K562 (cell line): ENCODE measurements around the gene DHRS13. TPM values are rescaled to one million over a fixed set of nuclear protein-coding genes. Genes with fewer than 3 reads are reported as not detected.

Source experiments
- ATAC-seq: fragments of 200-7000 bp; cut with Tn5 transposase; 3 replicates; pipeline ENCODE4 v1.9.1; 2020; ENCODE audit warnings: moderate library complexity
- BruUV-seq: library from RNA; stranded (reverse); fragments of 400-500 nt; replicated peaks from 2 replicates; lab custom pipeline; 2021; lab: Mats Ljungman, UMichigan
- CTCF ChIA-PET: fragments of 300-600 bp; formaldehyde crosslinking; extraction: SDS; loops from one replicate; lab custom pipeline; 2021; ENCODE audit warnings: low intra/inter-chr PET ratio; lab: Yijun Ruan, JAX
- POLR2A ChIA-PET: fragments of 300-600, 350-650 bp; sonication (Branson Sonifier 250); formaldehyde crosslinking; extraction: SDS; loops from one replicate; lab custom pipeline; 2021; ENCODE audit warnings: antibody characterized with exemption, inconsistent platforms; lab: Yijun Ruan, JAX
- DNase-seq, 4 experiments: peaks; one replicate each; pipeline versions ENCODE4 v3.0.0 to v3.0.0-alpha.2; 2011 to 2018; ENCODE audit warnings: low spot score in 3 of 4, mixed read lengths in 3 of 4; ENCODE audit errors: extremely low read depth in 1 of 4
- FAIRE-seq: peaks from 2 replicates; lab custom pipeline; 2011; peaks lifted over from hg19 to GRCh38; lab: Jason Lieb, UNC
- H2AFZ ChIP-seq: 2 replicates; pipeline ENCODE4 v1.6.0; 2011; ENCODE audit warnings: low read depth, low read length, control low read depth, inconsistent platforms
- H3K27ac ChIP-seq: fragments of 200-600 bp; 3 replicates; pipeline ENCODE4 v1.8.0; 2011; ENCODE audit warnings: low read depth, mild to moderate bottlenecking, control low read depth, inconsistent platforms, low read length, moderate library complexity, mixed read lengths; ENCODE audit errors: extremely low read depth
- H3K27me3 ChIP-seq, 2 experiments: fragments of 300-600 bp in 1 of 2; 2 replicates in 1 of 2; 3 replicates in 1 of 2; pipeline versions ENCODE4 v1.6.0 to v1.8.0; 2011; ENCODE audit warnings: inconsistent platforms in 2 of 2, low read length in 2 of 2, mild to moderate bottlenecking in 1 of 2, mixed read lengths in 1 of 2, moderate library complexity in 1 of 2; ENCODE audit not compliant: control insufficient read depth in 2 of 2, insufficient read depth in 2 of 2
- H3K36me3 ChIP-seq: fragments of 300-600 bp; 3 replicates; pipeline ENCODE4 v1.8.0; 2011; ENCODE audit warnings: mild to moderate bottlenecking, low read length, inconsistent platforms; ENCODE audit not compliant: control insufficient read depth, insufficient read depth
- H3K4me1 ChIP-seq, 2 experiments: fragments of 200-600 bp in 1 of 2; replicated peaks in 1 of 2; 2 replicates in 1 of 2; 3 replicates in 1 of 2; pipeline versions ENCODE4 v1.5.1 to v1.8.0; 2011; ENCODE audit warnings: inconsistent platforms in 2 of 2, low read length in 2 of 2, mild to moderate bottlenecking in 1 of 2, mixed read lengths in 1 of 2, moderate library complexity in 1 of 2; ENCODE audit not compliant: control insufficient read depth in 2 of 2, insufficient read depth in 2 of 2
- H3K4me2 ChIP-seq: 2 replicates; pipeline ENCODE4 v1.6.1; 2011; ENCODE audit warnings: low read length, control low read depth, inconsistent platforms, mixed read lengths; ENCODE audit not compliant: insufficient read depth
- H3K4me3 ChIP-seq: fragments of 200-600 bp; sonication (generic), shearing (Covaris generic); 2 replicates; pipeline ENCODE4 v1.5.1; 2016; ENCODE audit warnings: control low read depth, inconsistent platforms
- H3K79me2 ChIP-seq: fragments of 200-600 bp; 3 replicates; pipeline ENCODE4 v1.8.0; 2011; ENCODE audit warnings: low read length, inconsistent platforms; ENCODE audit not compliant: control insufficient read depth, insufficient read depth
- H3K9ac ChIP-seq, 2 experiments: 2 replicates each; pipeline versions ENCODE4 v1.6.0 to v1.6.1; 2011; ENCODE audit warnings: low read depth in 2 of 2, low read length in 2 of 2, control low read depth in 1 of 2, inconsistent platforms in 1 of 2, mild to moderate bottlenecking in 1 of 2, mixed read lengths in 1 of 2; ENCODE audit not compliant: insufficient read depth in 1 of 2
- H3K9me1 ChIP-seq: one replicate; pipeline ENCODE4 v1.6.0; 2011; ENCODE audit warnings: inconsistent platforms, mild to moderate bottlenecking, low read length, moderate library complexity; ENCODE audit not compliant: control insufficient read depth, insufficient read depth
- H3K9me3 ChIP-seq: replicated peaks from 2 replicates; pipeline ENCODE4 v1.5.1; 2011; ENCODE audit warnings: low read depth, low read length, inconsistent platforms; ENCODE audit not compliant: control insufficient read depth, insufficient read depth
- H4K20me1 ChIP-seq: replicated peaks from 2 replicates; pipeline ENCODE4 v1.6.1; 2011; ENCODE audit warnings: low read length, inconsistent platforms, mixed read lengths; ENCODE audit not compliant: control insufficient read depth, insufficient read depth
- POLR2AphosphoS5 ChIP-seq: IDR thresholded peaks from 2 replicates; pipeline ENCODE4 v1.6.1; 2011; ENCODE audit warnings: mild to moderate bottlenecking, low read depth, low read length, moderate library complexity; ENCODE audit not compliant: control insufficient read depth, insufficient read depth
- WGBS: fragments of 100-300 bp; shearing (Covaris generic); methylation state at CpG from one replicate; pipeline ENCODE4 v1.1.6; 2016; ENCODE audit warnings: low coverage, mixed read lengths; ENCODE audit not compliant: insufficient coverage; ENCODE audit errors: missing lambda C conversion rate; 5-methylcytosine and 5-hydroxymethylcytosine counted together
- in situ Hi-C: fragments of 300-500 bp; cut with MboI; formaldehyde crosslinking; loops from 4 replicates; pipeline ENCODE4 v1.15.0; 2018; ENCODE audit warnings: inconsistent platforms, mixed read lengths
- intact Hi-C: fragments of 100-400 bp; cut with micrococcal nuclease; formaldehyde crosslinking; loops from 2 replicates; pipeline ENCODE4 v1.14.2; 2022
- polyA plus RNA-seq, 8 experiments: library from polyadenylated mRNA; depleted of rRNA in 4 of 8; stranded (reverse) in 5 of 8; unstranded in 3 of 8; fragments of >200 nt; fragmentation: Nextera tagmentation in 2 of 8; fragmentation: Illumina TruSeq in 1 of 8; extraction: Ambion mirVana in 2 of 8; extraction: Trizol in 1 of 8; gene quantifications; 2 replicates each; pipeline versions ENCODE4 v1.2.1 to v1.2.3, GENCODE V29; 2011 to 2014; ENCODE audit warnings: inconsistent platforms in 1 of 8, missing spikeins in 1 of 8
- total RNA-seq, 7 experiments: library from RNA; depleted of rRNA in 6 of 7; stranded (reverse); fragments of >200 nt in 6 of 7; fragmentation: Illumina TruSeq in 2 of 7; extraction: Trizol in 2 of 7; gene quantifications; 2 replicates each; pipeline versions ENCODE4 v1.2.1 to v1.2.3, GENCODE V29; 2011 to 2021; ENCODE audit warnings: low replicate concordance in 1 of 7
- TF ChIP-seq, protein P1 (sequence below): fragments of 450-650 bp; IDR thresholded peaks from 2 replicates; pipeline ENCODE4 v1.6.1; 2016; ENCODE audit warnings: missing biosample characterization, missing genetic modification characterization

DHRS13 gene
- total and polyA plus RNA-seq, 9 of the 15 experiments (the other 6 are each of a cell fraction or from before 2014, with no cell fraction given), result 0.32 to 52.3 (median 34.3) TPM; not detected in 1

DNA sequence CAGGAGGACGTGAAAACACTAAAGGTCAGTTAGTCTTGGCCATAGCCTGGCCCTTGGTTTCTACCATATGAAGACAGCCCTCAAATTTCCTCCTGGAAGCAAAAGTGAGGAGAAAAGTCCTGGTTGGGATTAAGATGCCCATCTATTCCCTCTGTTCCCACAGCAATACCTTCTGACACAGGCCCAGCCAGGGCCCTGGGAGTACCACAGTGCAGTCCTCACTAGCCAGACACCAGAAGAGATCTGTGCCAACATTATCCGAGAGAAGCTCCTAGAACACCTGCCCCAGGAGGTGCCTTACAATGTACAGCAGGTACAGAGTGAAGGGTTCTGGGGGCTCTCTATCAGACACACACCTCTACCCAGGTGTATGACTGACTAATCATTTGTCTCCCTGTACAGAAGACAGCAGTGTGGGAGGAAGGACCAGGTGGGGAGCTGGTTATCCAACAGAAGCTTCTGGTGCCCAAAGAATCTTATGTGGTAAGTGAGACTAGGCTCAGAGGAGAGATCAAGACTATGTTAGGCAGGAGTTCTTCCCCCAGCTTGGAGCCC is 44.0 kb downstream of the DHRS13 start:
- Histone ChIP-seq H3K9me3 (no peaks in the 10 kb centered on the region), H3K4me3 (no peak overlapping the region), H4K20me1 (no peaks in the 10 kb centered on the region), H2AFZ (no peak overlapping the region), H3K4me1 (peaks cover 31 to 40% of the 10 kb centered on the region in 2 experiments), H3K4me2 (peak overlapping the region; percentile 54), H3K9ac (peak overlapping the region; percentile 42 to 65; a peak in 3 of 4 replicates), H3K27ac (peak overlapping the region; percentile 25), H3K9me1 (no peaks in the 10 kb centered on the region), H3K79me2 (peaks cover 81% of the 10 kb centered on the region), H3K36me3 (peaks cover 44% of the 10 kb centered on the region), H3K27me3 (no peaks in the 10 kb centered on the region)
- DNase-seq (peak in 1 of 4 experiments; percentile 5), ATAC-seq (no peak), FAIRE-seq (no peak)
- BruUV-seq, result no TSS peak
- ChIA-PET CTCF (no interaction called here), POLR2A (interaction anchor here (0.5 to 7.5 kb wide), 10 partner anchors 10 to 132 kb away, joined by 3 to 49 read pairs (median 4); partner anchors contain the start of gene FAM222B)
- in situ Hi-C loops (no loop called here), intact Hi-C loops (no loop called here)
- 43% methylated on average over 2 of the region's 2 CpGs for WGBS
- TF ChIP-seq, protein P1, sequence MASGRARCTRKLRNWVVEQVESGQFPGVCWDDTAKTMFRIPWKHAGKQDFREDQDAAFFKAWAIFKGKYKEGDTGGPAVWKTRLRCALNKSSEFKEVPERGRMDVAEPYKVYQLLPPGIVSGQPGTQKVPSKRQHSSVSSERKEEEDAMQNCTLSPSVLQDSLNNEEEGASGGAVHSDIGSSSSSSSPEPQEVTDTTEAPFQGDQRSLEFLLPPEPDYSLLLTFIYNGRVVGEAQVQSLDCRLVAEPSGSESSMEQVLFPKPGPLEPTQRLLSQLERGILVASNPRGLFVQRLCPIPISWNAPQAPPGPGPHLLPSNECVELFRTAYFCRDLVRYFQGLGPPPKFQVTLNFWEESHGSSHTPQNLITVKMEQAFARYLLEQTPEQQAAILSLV (tag), result no peak
- TF ChIP-seq POLR2AphosphoS5, result peak; percentile 41; the same call in 1 of the 2 replicates
